HuH-7.5 (cell line): ENCODE results near the gene TRIM16.
"Not testable (repeated sequence)": the region's sequence is repeated elsewhere in the genome, so short reads cannot be mapped to it uniquely, and the experiment has no call there.

Experiments
- DNase-seq: peaks from one replicate; pipeline ENCODE4 v3.0.0; 2011; ENCODE audit warnings: low spot score

The TRIM16 gene

DNA sequence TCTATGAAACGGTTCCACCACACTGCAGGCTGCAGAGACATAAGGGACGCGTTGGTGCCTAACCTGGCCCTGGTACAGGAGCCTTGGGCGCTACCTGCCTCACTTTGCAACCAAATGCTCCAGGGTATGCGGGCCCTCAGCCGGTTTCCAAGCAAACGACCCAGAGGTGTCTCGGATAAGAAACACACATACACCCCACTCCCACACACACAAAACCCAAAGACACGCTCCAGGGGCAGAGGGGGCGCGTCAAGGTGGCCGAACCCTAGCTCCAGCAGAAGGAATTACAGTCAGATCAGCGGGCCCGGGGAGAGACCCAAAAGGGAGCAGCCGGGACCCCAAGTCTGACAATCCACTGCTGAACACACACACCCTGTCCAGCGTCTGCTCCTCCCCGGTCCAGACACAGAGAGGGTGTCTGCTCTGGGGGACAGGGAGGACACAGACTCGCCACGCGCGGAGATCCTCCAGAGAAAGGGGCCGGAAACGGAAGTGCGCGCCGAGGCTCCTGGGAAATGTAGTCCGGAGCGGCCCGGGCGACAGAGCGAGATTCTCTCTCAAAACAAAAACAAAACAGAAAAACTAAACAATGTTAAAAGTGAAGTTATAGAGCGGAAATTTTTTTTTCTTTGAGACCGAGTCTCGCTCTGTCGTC lies at the start of gene TRIM16:
TSS of gene TRIM16 (minus strand) at position 488 of the 655 bp plus-strand sequence. CDS start 32,702 bp downstream, outside the sequence.
- not testable (repeated sequence) for DNase-seq

- not testable (repeated sequence) for DNase-seq
Observed at GRCh38 chr17:15733174-15733789, 49.2 kb upstream of the TRIM16 start.

GRCh38 chr17:15731900-15732299 lies 47.8 kb upstream of the TRIM16 start, which contains the start of gene TBC1D26:
Gene TBC1D26, plus strand, starts transcription at chr17:15732283. Its CDS starts 3,066 bp downstream, at chr17:15735349.
- DNase-seq, result not testable (repeated sequence)

- DNase-seq, result not testable (repeated sequence)
Observed at GRCh38 chr17:15730535-15730934, 46.4 kb upstream of the TRIM16 start.

DNA sequence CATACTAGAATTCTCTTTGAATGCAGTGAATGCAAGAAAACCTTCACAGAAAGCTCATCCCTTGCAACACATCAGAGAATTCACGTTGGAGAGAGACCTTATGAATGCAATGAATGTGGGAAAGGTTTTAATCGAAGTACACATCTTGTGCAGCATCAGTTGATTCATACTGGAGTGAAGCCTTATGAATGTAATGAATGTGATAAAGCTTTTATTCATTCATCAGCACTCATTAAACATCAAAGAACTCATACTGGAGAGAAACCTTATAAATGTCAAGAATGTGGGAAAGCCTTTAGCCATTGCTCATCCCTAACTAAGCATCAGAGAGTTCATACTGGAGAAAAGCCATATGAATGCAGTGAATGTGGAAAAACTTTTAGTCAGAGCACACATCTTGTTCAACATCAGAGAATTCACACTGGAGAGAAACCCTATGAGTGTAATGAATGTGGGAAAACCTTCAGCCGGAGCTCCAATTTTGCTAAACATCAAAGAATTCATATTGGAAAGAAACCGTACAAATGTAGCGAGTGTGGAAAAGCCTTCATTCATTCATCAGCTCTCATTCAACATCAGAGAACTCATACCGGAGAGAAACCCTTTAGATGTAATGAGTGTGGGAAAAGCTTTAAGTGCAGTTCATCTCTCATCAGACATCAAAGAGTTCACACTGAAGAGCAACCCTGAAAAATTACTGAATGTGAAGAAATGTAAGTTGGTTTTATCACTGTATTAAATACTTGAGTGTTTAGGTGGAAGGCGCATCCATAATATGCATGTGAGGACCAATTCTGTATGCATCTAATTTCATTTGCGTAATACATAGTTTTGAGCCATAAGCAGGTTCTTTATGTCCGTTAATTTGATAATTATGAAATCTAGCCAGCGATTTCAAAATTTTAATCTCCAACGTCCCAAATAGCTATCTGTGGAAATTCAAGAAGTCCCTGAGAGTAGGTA lies 32.8 kb upstream of the TRIM16 start:
- not testable (repeated sequence) for DNase-seq

- DNase-seq, result not testable (repeated sequence)
Observed at GRCh38 chr17:15708879-15709278, 24.8 kb upstream of the TRIM16 start.

DNA sequence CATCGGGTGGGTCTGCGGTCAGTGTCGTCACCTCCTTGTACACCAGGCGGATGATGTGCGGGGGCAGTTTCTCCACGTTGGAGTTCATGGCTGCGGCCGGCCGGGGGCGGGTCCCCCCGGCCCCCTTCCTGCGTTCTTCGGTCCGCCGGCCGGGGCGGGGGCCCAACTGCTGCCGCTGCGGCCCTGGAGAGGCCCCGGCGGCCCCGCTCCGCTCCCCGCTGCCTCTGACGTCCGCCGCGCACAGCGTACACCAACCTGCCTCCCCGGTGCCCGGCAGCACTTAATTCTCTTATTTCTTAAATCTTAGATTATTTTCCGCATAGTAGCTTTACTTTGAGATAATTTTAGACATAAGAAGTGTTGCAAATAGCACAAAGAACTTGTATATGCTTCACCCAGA lies 20.7 kb upstream of the TRIM16 start:
- not testable (repeated sequence) for DNase-seq

DNA sequence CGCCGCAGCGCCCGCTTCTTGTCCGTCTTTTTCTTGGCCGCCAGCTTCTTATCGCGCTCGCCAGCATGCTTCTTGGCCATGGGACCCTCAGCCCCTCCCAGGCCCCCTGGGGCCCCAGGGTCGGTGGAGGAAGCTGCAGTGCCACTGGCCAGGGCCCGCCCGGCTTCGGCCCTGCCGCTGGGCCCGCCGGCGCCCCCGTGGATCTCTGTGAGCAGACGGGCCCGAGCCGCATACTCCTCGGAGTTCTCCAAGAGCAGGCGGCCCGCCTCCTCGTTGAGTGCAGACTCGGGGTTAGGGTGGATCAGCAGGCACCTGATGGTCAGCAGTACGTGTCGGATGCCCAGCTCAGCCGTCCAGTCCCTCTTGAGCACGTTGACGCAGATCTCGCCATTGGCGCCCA lies 20.1 kb upstream of the TRIM16 start:
- DNase-seq, result not testable (repeated sequence)

- not testable (repeated sequence) for DNase-seq
Observed at GRCh38 chr17:15699937-15700336, 15.8 kb upstream of the TRIM16 start.

- DNase-seq, result peak; percentile 79
Observed at GRCh38 chr17:15699413-15699924, 15.4 kb upstream of the TRIM16 start, which contains the start of gene ZNF286A. Gene ZNF286A, plus strand, starts transcription at chr17:15699752. Its CDS starts 578 bp downstream, at chr17:15700330.

GRCh38 chr17:15698967-15699366 lies 14.9 kb upstream of the TRIM16 start:
- DNase-seq, result not testable (repeated sequence)

DNA sequence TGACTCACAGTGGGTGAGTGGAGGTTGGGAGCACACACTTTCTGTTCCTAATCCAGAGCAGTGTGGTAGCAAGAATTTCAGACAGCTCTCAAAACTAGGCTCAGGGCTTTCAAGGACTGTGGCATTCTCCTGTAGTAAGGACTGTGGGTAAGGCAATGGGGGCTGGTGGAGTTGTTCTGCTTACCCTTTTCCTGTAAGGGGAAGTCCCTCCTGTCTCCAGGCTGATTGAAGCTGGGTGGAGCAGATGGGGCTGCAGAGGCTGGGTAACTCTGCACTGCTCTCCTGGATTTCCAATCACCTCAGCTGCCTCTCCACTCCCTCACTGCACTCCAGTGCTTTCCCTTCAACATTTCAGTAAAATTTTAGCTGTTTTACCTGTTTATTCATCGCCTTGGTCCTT lies 3.4 kb upstream of the TRIM16 start:
- DNase-seq, result not testable (repeated sequence)

- not testable (repeated sequence) for DNase-seq
Observed at GRCh38 chr17:15683135-15683534, 976 bp downstream of the TRIM16 start.

GRCh38 chr17:15675991-15676390 lies 8.1 kb downstream of the TRIM16 start:
- DNase-seq, result not testable (repeated sequence)

DNA sequence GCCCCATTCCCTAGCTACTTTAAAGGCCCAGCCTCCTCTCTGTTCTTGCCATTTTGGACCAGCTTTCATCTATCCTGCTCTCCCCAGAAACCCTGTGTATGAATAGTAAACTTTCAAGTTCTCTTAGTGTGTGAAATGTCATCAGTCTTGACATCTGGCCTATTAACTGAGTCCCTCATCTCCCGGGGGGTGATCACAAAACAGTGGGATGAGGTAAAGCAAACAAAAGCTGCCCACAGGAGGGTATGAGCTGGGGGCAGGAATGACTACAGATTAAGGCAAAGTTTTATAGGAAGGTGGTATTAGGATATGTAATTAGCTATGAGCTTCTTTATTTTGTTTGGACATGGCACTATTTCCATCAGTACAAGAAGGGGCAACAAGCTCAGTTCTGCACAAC lies 9.5 kb downstream of the TRIM16 start:
- not testable (repeated sequence) for DNase-seq

- not testable (repeated sequence) for DNase-seq
Observed at GRCh38 chr17:15669526-15669925, 14.6 kb downstream of the TRIM16 start.

GRCh38 chr17:15663691-15664090 lies 20.4 kb downstream of the TRIM16 start:
- DNase-seq, result no peak

- no peak for DNase-seq
Observed at GRCh38 chr17:15663176-15663575, 20.9 kb downstream of the TRIM16 start.

DNA sequence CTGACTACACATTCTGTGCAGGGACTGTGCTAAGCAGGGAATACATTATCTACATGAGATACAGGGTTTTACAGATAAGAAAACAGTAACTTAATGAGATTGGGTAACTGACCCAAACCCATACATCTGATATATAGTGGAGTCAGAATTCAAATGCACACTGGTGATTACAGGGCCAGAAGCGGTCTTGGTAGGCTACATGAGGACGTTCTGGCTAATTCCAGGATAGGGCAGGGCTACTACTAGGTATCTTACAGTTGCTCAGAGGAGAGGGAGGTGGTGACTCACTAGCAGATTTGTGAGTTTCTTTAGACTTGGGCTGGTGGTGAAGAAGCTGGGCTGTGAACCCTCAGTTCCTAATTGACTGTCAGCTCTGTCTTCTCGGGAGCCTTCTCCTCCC lies 21.4 kb downstream of the TRIM16 start:
- DNase-seq, result no peak

GRCh38 chr17:15660077-15660476 lies 24.0 kb downstream of the TRIM16 start:
- DNase-seq, result no peak

DNA sequence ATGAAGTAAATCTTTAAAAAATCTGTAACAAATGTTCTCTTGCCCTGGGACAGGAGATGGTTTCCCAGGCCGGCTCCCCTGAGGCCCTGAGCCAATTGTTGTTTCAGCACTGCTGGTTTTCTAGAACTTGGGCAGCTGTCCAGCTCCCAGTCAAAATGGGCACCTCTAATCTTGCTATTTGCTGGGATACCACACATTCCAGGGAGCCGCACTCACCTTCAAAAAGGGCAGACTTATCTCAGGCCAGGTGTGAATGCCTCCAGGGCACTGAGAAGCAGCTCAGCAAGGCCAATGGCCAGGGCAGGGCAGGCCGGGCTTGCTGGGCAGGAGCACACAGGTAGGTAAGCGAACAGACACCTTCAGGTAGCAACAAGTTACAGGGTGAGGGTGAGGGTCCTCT lies 24.4 kb downstream of the TRIM16 start:
- DNase-seq, result no peak

DNA sequence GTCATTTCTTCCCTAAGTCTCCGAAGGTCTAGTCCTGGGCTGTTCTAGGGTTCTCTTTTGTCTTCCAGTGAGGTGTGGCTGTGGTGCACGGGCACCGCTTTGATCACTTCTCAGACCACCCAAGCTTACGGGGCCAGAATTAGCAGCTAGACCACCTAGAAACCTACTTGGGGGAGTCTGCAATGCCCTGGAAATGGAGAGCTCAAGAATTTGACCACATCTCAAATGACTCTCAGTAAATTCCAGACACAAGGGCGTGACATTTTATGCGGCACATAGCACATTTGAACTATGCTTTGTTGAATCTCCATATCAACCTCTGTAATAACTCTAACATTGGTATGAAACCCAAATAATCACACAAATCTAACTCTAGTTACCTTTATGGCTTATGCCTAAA lies 24.9 kb downstream of the TRIM16 start:
- no peak for DNase-seq
